Measurements from ENCODE around the gene EDC4.
"Not testable (repeated sequence)": the region's sequence is repeated elsewhere in the genome, so short reads cannot be mapped to it uniquely, and the experiment has no call there.

- TF ChIP-seq CTCF, POLR2A (IDR thresholded peaks at IDR 0.05): not testable (repeated sequence)
Observed at GRCh38 chr16:67915496-67915769, 42.6 kb downstream of the EDC4 start.
